Thoracic aorta (tissue), 2 donors: Measurements from ENCODE around the gene TNS2. TPM values are rescaled to one million over a fixed set of nuclear protein-coding genes. Genes with fewer than 3 reads are reported as not detected.

Experiments
- ATAC-seq: fragments of 150-250 bp; one replicate; pipeline ENCODE4 v1.8.0; 2017; ENCODE audit warnings: low read depth; ENCODE audit not compliant: insufficient number of reproducible peaks, low FRiP score
- DNase-seq: peaks from one replicate; pipeline ENCODE4 v3.0.0-alpha.2; 2020; ENCODE audit warnings: low spot score
- H3K27ac ChIP-seq, 2 donors: fragments of 200-600 bp; sonication (generic); 1 replicate in 1 of 2; 2 replicates in 1 of 2; pipeline ENCODE4 v1.5.1; 2016; ENCODE audit warnings: mild to moderate bottlenecking in 2 of 2, moderate library complexity in 2 of 2
- H3K27me3 ChIP-seq: fragments of 200-600 bp; sonication (generic); replicated peaks from 2 replicates; pipeline ENCODE4 v1.6.0; 2016; ENCODE audit warnings: mild to moderate bottlenecking; ENCODE audit not compliant: insufficient read depth
- H3K36me3 ChIP-seq: fragments of 200-600 bp; sonication (generic); one replicate; pipeline ENCODE4 v1.5.1; 2016
- H3K4me1 ChIP-seq, 2 donors: fragments of 200-600 bp; sonication (generic); 1 replicate in 1 of 2; 2 replicates in 1 of 2; pipeline versions ENCODE4 v1.5.1 to v1.6.0; 2016; ENCODE audit warnings: low read depth in 2 of 2, mild to moderate bottlenecking in 1 of 2; ENCODE audit not compliant: control insufficient read depth in 1 of 2
- H3K4me3 ChIP-seq: fragments of 200-600 bp; sonication (generic); 2 replicates; pipeline ENCODE4 v1.5.1; 2016; ENCODE audit warnings: mild to moderate bottlenecking
- H3K9me3 ChIP-seq: fragments of 200-600 bp; sonication (generic); 2 replicates; pipeline ENCODE4 v1.5.1; 2016
- total RNA-seq, 2 donors: library from RNA; depleted of rRNA; stranded (reverse); fragments of >200 nt; gene quantifications; one replicate each; pipeline versions ENCODE4 v1.1.0 to v1.2.3, GENCODE V29; 2016
- TF ChIP-seq, protein P1 (sequence below): fragments of 200-600 bp; sonication (generic); IDR thresholded peaks from one replicate; pipeline ENCODE4 v1.5.1; 2019; ENCODE audit warnings: antibody characterized with exemption

Gene TNS2
- total RNA-seq, 2 donors from 2014 or later, result 292 to 307 TPM

DNA sequence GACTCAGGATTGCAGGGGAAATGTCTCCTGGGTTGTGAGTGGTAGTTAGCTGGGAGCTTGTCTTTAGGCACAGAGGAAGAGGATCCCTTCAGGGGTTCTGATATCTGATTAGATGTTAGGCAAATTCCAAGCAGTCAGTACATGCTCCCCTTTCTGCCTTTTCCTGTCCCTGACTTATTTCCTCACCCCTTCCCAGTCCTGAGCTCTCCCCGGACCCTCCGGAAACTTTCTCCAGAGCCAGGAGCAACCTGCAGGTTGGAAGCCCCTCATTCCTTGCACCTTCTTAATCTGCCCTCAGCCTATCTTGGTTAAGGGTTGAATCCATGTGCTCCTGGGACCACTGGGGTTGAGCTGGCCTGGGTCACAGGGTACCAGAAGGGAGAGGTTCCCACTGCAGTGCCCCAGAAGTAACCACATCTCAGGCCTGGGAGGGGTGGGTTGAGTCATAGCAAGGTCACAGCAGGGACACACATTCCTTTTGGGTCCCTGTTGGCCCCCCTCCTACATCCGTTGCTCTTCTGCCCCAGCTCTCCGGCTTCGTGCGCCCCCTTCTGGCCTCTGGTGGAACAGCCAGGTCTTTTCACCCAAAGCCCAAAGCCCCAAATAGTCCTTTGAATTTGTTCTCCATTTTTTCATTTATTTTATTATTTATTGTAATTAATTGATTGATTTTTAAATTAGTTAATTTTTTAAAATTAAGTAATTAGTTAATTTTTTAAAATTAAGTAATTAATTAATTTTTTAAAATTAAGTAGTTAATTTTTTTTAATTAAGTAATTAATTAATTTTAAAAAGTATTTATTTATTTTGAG, 49.4 kb downstream of the TNS2 start:
- H3K9me3 ChIP-seq, result no peaks in the 10 kb centered on the region
- peak overlapping the region; percentile 92 for H3K4me3 ChIP-seq
- H3K27ac ChIP-seq, result peak overlapping the region; percentile 94 to 98
- peaks cover 15% of the 10 kb centered on the region for H3K36me3 ChIP-seq
- H3K4me1 ChIP-seq, result peaks cover 10 to 52% of the 10 kb centered on the region in 2 donors
- peak; percentile 92 for DNase-seq
- peak; percentile 75 for ATAC-seq
- H3K27me3 ChIP-seq, result no peaks in the 10 kb centered on the region
- TF ChIP-seq, protein P1, sequence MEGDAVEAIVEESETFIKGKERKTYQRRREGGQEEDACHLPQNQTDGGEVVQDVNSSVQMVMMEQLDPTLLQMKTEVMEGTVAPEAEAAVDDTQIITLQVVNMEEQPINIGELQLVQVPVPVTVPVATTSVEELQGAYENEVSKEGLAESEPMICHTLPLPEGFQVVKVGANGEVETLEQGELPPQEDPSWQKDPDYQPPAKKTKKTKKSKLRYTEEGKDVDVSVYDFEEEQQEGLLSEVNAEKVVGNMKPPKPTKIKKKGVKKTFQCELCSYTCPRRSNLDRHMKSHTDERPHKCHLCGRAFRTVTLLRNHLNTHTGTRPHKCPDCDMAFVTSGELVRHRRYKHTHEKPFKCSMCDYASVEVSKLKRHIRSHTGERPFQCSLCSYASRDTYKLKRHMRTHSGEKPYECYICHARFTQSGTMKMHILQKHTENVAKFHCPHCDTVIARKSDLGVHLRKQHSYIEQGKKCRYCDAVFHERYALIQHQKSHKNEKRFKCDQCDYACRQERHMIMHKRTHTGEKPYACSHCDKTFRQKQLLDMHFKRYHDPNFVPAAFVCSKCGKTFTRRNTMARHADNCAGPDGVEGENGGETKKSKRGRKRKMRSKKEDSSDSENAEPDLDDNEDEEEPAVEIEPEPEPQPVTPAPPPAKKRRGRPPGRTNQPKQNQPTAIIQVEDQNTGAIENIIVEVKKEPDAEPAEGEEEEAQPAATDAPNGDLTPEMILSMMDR, result peak; percentile 97

DNA sequence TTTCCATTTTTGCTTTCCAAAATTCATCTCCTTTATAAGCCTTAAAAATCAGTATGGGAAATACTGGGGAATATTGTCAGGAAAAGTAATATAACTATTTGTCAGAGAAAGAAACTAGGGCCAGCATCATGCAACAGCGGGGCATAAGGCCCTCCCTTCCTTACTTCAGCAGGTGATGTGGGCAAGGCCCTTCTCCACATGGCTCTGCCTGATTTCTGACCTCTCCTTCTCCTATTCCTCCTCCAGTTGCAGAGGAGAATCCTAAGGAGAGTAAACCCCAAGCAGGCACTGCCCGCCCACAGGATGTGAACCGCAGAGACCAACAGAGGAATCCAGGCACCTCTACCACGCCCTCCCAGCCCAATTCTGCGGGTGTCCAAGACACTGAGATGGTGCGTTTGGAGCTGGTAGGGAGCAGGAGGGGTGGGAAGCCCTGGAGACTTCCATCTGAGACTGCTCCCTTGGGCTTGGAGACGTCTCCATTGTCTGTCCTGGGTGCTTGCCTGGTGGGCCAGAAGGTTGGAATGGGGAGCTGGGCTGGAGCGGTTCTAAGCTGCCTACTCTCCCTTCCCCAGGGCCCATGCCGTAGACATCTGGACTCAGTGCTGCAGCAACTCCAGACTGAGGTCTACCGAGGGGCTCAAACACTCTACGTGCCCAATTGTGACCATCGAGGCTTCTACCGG, 50.7 kb downstream of the TNS2 start:
- no peak for DNase-seq
- ATAC-seq, result no peak
- TF ChIP-seq, protein P1, result no peak
- H3K27me3 ChIP-seq, result no peaks in the 10 kb centered on the region
- H3K4me1 ChIP-seq, result peaks cover 10 to 52% of the 10 kb centered on the region in 2 donors
- H3K36me3 ChIP-seq, result peaks cover 15% of the 10 kb centered on the region
- peak overlapping the region; percentile 4 to 72 for H3K27ac ChIP-seq
- H3K9me3 ChIP-seq, result no peaks in the 10 kb centered on the region
- peak overlapping the region; percentile 51 for H3K4me3 ChIP-seq

DNA sequence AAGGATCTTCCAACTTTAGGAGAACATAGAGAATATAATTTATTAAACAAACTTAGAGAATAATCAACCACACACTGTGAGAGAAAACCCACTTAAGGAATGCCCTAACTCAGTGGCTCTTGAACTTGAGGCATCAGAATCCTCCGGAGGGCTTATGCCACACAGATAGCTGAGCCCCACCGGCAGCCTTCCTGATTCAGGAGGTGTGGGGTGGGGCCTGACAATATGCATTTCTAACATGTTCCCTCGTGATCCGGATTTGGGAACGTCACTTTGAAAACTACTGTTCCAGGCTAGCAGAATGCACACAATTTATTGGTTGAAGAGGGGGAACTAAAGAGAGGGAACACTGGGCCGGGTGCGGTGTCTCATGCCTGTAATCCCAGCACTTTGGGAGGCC, 51.4 kb downstream of the TNS2 start:
- DNase-seq, result no peak

DNA sequence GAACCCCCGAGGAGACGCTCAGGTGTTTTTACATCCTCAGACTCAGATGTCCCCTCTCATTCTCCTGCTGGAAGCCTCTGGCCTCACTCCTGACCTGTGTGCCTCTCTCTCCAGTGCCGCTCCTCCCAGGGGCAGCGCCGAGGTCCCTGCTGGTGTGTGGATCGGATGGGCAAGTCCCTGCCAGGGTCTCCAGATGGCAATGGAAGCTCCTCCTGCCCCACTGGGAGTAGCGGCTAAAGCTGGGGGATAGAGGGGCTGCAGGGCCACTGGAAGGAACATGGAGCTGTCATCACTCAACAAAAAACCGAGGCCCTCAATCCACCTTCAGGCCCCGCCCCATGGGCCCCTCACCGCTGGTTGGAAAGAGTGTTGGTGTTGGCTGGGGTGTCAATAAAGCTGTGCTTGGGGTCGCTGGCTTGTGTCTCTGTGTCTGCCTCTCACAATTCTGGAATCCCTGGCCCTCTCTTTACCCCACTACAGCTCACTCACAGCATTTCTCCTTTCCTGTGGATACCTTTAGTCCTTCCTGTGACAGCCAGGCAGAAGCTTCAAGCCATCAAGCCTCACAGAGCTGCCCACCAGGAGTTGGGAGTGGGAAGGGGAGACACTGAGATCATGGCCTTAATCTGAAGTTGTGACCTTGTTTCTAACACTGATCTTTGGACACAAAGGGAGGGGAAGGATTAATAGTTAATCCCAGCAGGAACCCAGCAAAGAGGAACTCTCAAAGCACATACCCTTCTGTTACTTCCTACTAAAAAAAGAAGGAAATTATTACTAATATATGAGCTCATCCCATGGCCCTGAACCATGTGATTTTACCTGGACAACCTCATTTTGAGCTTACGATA, 52.3 kb downstream of the TNS2 start:
- Histone ChIP-seq H3K27ac (peak overlapping the region in 1 of 2 donors; percentile 6), H3K4me3 (no peak overlapping the region), H3K4me1 (peaks cover 9 to 57% of the 10 kb centered on the region in 2 donors)

More for the DNA sequence above, 51.4 kb downstream of the TNS2 start:
- Histone ChIP-seq H3K4me1 (peaks cover 6 to 51% of the 10 kb centered on the region in 2 donors), H3K36me3 (peaks cover 15% of the 10 kb centered on the region), H3K27ac (peak overlapping the region; percentile 4 to 72), H3K9me3 (no peaks in the 10 kb centered on the region), H3K4me3 (no peak overlapping the region), H3K27me3 (no peaks in the 10 kb centered on the region)
- TF ChIP-seq, protein P1, result no peak
- no peak for ATAC-seq

More for the DNA sequence above, 52.3 kb downstream of the TNS2 start:
- Histone ChIP-seq H3K9me3 (no peaks in the 10 kb centered on the region), H3K36me3 (peaks cover 15% of the 10 kb centered on the region), H3K27me3 (no peaks in the 10 kb centered on the region)
- no peak for ATAC-seq
- TF ChIP-seq, protein P1, result no peak
- no peak for DNase-seq
